Right lobe of liver (tissue), 6 donors: Measurements from ENCODE around the gene PDXDC1. TPM values are rescaled to one million over a fixed set of nuclear protein-coding genes. Genes with fewer than 3 reads are reported as not detected.

Source experiments
- ATAC-seq, 4 donors: fragments of 200-7000 bp; cut with Tn5 transposase; one replicate each; pipeline ENCODE4 v1.9.1; 2020; ENCODE audit warnings: mild to moderate bottlenecking in 4 of 4, moderate library complexity in 4 of 4
- DNase-seq, 3 donors: peaks; one replicate each; pipeline ENCODE4 v3.0.0-alpha.2; 2020
- H3K27ac ChIP-seq, 3 donors: fragments of 200-600 bp; one replicate each; pipeline ENCODE4 v1.8.0; 2022
- H3K27me3 ChIP-seq, 2 donors: fragments of 200-600 bp; one replicate each; pipeline ENCODE4 v1.8.0; 2022
- H3K36me3 ChIP-seq, 4 donors: fragments of 200-600 bp; sonication (generic) in 1 of 4; one replicate each; pipeline versions ENCODE4 v1.5.1 to v1.8.0; 2017 to 2022; ENCODE audit warnings: control low read depth in 1 of 4
- H3K4me1 ChIP-seq, 4 donors: fragments of 200-600 bp; sonication (generic) in 1 of 4; one replicate each; pipeline versions ENCODE4 v1.5.1 to v1.8.0; 2017 to 2022; ENCODE audit warnings: control low read depth in 1 of 4
- H3K4me3 ChIP-seq, 3 donors: fragments of 200-600 bp; one replicate each; pipeline ENCODE4 v1.8.0; 2022
- H3K9me3 ChIP-seq, 4 donors: fragments of 200-600 bp; sonication (generic) in 1 of 4; one replicate each; pipeline versions ENCODE4 v1.5.1 to v1.8.0; 2017 to 2022; ENCODE audit warnings: control low read depth in 1 of 4
- POLR2A ChIP-seq: fragments of 450-650 bp; IDR thresholded peaks from one replicate; pipeline ENCODE4 v1.6.1; 2017; ENCODE audit warnings: antibody characterized with exemption, mild to moderate bottlenecking
- WGBS: methylation state at CpG from one replicate; pipeline ENCODE4 v1.1.6; 2018; ENCODE audit warnings: low coverage, low lambda C conversion rate; ENCODE audit not compliant: insufficient coverage; ENCODE audit errors: missing lambda C conversion rate; 5-methylcytosine and 5-hydroxymethylcytosine counted together
- intact Hi-C, 2 donors: fragments of 100-400 bp; cut with DNase I; formaldehyde crosslinking; loops; one replicate each; pipeline versions ENCODE4 v1.11.2 to v1.14.1; 2022
- total RNA-seq, 6 experiments: library from RNA; depleted of rRNA in 2 of 6; stranded (reverse); fragments of >200 nt in 2 of 6; fragmentation: NEBNext Ultra II Directional in 3 of 6; extraction: Animal tissue kit (Norgen Biotek cat#: 25700) in 3 of 6; gene quantifications; one replicate each; pipeline versions ENCODE4 v1.1.0 to v1.2.4, GENCODE V29; 2016 to 2023
- TF ChIP-seq, protein P1 (sequence below), 4 donors: fragments of 200-600 bp in 3 of 4; fragments of 450-650 bp in 1 of 4; IDR thresholded peaks; one replicate each; pipeline versions ENCODE4 v1.5.1 to v1.8.0; 2016 to 2022; ENCODE audit warnings: antibody characterized with exemption in 4 of 4, mild to moderate bottlenecking in 2 of 4
- donor health status: DM: no; HTN: yes; CAD: no.
- donor health status: DM: no; HTN: no; CAD: no.
- donor health status: DM: no; HTN: no; CAD: no.
- donor health status: DM: no; HTN: yes; CAD: no.
- donor health status: DM: no; HTN: yes; CAD: no.

PDXDC1 gene
- total RNA-seq, 6 experiments from 2014 or later = 78.8 to 144 (median 111) TPM

GRCh38 chr16:15032547-15033308 is 57.9 kb downstream of the PDXDC1 start:
- H3K9me3 ChIP-seq = no peaks in the 10 kb centered on the region
- peaks cover 18 to 93% (median 51%) of the 10 kb centered on the region in 4 donors for H3K36me3 ChIP-seq
- intact Hi-C loops = no loop called here
- ATAC-seq = peak in 1 of 4 donors; percentile 3
- TF ChIP-seq, protein P1, sequence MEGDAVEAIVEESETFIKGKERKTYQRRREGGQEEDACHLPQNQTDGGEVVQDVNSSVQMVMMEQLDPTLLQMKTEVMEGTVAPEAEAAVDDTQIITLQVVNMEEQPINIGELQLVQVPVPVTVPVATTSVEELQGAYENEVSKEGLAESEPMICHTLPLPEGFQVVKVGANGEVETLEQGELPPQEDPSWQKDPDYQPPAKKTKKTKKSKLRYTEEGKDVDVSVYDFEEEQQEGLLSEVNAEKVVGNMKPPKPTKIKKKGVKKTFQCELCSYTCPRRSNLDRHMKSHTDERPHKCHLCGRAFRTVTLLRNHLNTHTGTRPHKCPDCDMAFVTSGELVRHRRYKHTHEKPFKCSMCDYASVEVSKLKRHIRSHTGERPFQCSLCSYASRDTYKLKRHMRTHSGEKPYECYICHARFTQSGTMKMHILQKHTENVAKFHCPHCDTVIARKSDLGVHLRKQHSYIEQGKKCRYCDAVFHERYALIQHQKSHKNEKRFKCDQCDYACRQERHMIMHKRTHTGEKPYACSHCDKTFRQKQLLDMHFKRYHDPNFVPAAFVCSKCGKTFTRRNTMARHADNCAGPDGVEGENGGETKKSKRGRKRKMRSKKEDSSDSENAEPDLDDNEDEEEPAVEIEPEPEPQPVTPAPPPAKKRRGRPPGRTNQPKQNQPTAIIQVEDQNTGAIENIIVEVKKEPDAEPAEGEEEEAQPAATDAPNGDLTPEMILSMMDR (IDR thresholded peaks at IDR 0.05) = no peak
- TF ChIP-seq POLR2A = no peak
- peaks cover 0 to 13% (median 4%) of the 10 kb centered on the region in 4 donors for H3K4me1 ChIP-seq
- DNase-seq = no peak
- H3K4me3 ChIP-seq = no peak overlapping the region
- 46% methylated on average over 4 of the region's 13 CpGs for WGBS
- peak overlapping the region in 1 of 3 donors; percentile 36 for H3K27ac ChIP-seq
- no peaks in the 10 kb centered on the region for H3K27me3 ChIP-seq

DNA sequence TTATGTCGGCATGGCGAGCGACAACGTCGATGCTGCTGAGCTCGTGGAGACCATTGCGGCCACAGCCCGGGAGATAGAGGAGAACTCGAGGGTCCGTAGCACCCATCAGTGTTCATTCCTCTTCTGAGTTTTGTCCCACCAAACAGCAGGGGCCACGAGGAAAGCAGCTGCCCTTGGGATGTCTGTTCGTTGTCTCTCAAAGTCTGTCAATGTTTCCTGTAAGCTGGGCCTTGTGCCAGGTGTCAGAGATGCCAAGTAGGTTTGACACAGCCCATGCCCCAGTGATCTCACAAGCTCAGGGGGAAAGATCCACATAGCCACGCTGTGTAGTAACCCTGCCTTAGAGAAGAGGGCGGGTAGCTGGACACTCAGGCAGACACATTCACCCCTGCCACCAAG is 58.5 kb downstream of the PDXDC1 start:
- Histone ChIP-seq H3K27ac (peak overlapping the region in 1 of 3 donors; percentile 57), H3K4me3 (no peak overlapping the region), H3K36me3 (peaks cover 18 to 95% (median 50%) of the 10 kb centered on the region in 4 donors), H3K9me3 (no peaks in the 10 kb centered on the region), H3K27me3 (no peaks in the 10 kb centered on the region), H3K4me1 (peaks cover 0 to 13% (median 4%) of the 10 kb centered on the region in 4 donors)
- TF ChIP-seq POLR2A = no peak
- TF ChIP-seq, protein P1 (IDR thresholded peaks at IDR 0.05) = no peak
- peak; percentile 81 to 92 (median 85) for DNase-seq
- WGBS = 44% methylated on average over 11 of the region's 14 CpGs
- peak; percentile 78 to 87 (median 84) for ATAC-seq
- intact Hi-C loops = no loop called here

- DNase-seq = no peak
- 76% methylated on average over 8 of the region's 23 CpGs for WGBS
- H3K27me3 ChIP-seq = no peaks in the 10 kb centered on the region
Measured at GRCh38 chr16:15034266-15035162, 59.7 kb downstream of the PDXDC1 start.

GRCh38 chr16:15035163-15035729 is 60.4 kb downstream of the PDXDC1 start:
- WGBS = 50% methylated on average over 9 of the region's 15 CpGs
- Histone ChIP-seq H3K27ac (no peak overlapping the region), H3K9me3 (no peaks in the 10 kb centered on the region), H3K36me3 (peaks cover 18 to 94% (median 52%) of the 10 kb centered on the region in 4 donors), H3K4me1 (peaks cover 0 to 13% (median 4%) of the 10 kb centered on the region in 4 donors), H3K4me3 (no peak overlapping the region), H3K27me3 (no peaks in the 10 kb centered on the region)
- DNase-seq = no peak
- intact Hi-C loops = no loop called here
- no peak for ATAC-seq
- TF ChIP-seq, protein P1 (IDR thresholded peaks at IDR 0.05) = no peak
- TF ChIP-seq POLR2A = no peak

More at GRCh38 chr16:15034266-15035162, 59.7 kb downstream of the PDXDC1 start:
- Histone ChIP-seq H3K27ac (no peak overlapping the region), H3K9me3 (no peaks in the 10 kb centered on the region), H3K4me1 (peaks cover 0 to 13% (median 4%) of the 10 kb centered on the region in 4 donors), H3K4me3 (no peak overlapping the region), H3K36me3 (peaks cover 18 to 94% (median 50%) of the 10 kb centered on the region in 4 donors)
- TF ChIP-seq, protein P1 (IDR thresholded peaks at IDR 0.05) = no peak
- TF ChIP-seq POLR2A = no peak
- peak in 1 of 4 donors; percentile 5 for ATAC-seq
- intact Hi-C loops = no loop called here
